ENCODE results near the gene F2.

The F2 gene

DNA sequence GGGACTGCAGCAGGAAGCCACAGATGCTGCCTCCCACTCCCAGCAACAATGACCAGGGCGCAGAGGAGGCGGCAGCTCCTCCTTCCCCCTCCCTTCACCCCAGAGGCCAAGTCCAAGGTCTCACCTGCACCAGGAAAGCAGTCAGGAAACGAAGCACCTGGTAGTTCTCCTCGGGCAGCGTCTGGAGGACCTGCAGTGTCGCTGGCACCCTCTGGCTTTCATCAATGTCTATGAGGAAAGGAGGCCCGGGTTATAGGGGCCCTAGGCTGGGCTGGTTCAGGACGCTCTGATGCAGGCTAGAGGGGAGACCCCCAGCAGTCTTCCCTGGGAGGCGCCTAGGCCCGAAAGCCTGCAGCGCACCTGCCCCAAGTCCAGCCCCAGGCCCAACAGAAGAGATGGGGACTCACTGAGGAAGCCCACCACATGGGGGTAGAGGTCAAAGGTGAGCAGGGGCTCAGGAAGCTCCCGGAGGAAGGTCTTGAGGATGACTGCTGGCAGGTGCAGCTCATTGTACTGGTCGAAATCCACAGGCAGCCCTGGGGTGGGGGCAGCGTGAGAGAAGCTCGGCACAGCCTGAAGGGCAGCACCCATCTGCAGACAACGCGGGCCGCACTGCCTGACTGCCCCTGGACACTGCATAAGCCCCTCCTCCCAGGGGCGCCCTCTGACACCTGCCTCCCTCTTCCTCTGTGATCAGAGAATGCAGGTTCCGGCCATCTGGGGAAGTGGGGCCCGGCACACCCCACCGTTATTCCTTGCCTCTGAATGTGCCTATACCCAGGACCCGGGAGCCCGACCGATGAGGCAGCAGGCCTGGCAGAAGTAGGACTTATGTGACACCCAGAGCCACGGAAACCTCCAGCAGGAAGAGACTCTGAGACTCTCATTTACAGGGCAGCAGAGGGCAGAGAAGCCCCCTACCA lies 39.5 kb upstream of the F2 start:
- TF ChIP-seq CTCF (IDR thresholded peaks at IDR 0.05; ENCODE audit: insufficient read depth, low read depth, low read length, missing control alignments), result no peak
- no peak overlapping the region for H3K4me3 ChIP-seq (ENCODE audit: low read length)
- no peak for DNase-seq (ENCODE audit: low read depth)

- no peak overlapping the region for H3K4me3 ChIP-seq (ENCODE audit: low read length)
- no peak for DNase-seq (ENCODE audit: low read depth)
- no peak for TF ChIP-seq CTCF (IDR thresholded peaks at IDR 0.05; ENCODE audit: insufficient read depth, low read depth, low read length, missing control alignments)
Observed at GRCh38 chr11:46680164-46680760, 38.8 kb upstream of the F2 start.

GRCh38 chr11:46680815-46681214 lies 38.2 kb upstream of the F2 start:
- no peak for DNase-seq (ENCODE audit: low read depth)
- TF ChIP-seq CTCF (IDR thresholded peaks at IDR 0.05; ENCODE audit: insufficient read depth, low read depth, low read length, missing control alignments), result no peak
- H3K4me3 ChIP-seq (ENCODE audit: low read length), result no peak overlapping the region

DNA sequence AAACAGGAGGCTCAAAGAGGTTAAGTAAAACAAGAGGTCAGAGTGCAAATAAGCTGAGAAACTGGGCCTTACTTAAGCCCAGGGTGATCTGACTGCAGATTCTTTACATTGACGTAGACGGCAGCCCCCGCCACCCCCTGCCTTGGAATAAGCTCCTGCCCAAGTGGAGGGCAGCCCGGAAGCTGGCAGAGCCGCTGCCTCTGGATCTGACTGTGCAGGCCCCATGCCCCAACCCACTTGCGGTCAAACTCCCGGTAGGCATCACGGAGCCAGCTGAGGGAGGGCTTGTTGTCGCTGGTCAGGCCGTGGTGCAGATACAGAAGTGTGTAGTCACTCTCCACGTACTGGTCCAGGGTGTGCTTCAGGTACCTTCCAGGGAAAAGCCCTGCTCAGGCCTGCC lies 37.2 kb upstream of the F2 start:
- no peak for TF ChIP-seq CTCF (IDR thresholded peaks at IDR 0.05; ENCODE audit: insufficient read depth, low read depth, low read length, missing control alignments)
- DNase-seq (ENCODE audit: low read depth), result no peak
- no peak overlapping the region for H3K4me3 ChIP-seq (ENCODE audit: low read length)

GRCh38 chr11:46682773-46683752 lies 36.0 kb upstream of the F2 start:
- H3K4me3 ChIP-seq (ENCODE audit: low read length), result no peak overlapping the region
- DNase-seq (ENCODE audit: low read depth), result peak; percentile 51
- no peak for TF ChIP-seq CTCF (IDR thresholded peaks at IDR 0.05; ENCODE audit: insufficient read depth, low read depth, low read length, missing control alignments)

DNA sequence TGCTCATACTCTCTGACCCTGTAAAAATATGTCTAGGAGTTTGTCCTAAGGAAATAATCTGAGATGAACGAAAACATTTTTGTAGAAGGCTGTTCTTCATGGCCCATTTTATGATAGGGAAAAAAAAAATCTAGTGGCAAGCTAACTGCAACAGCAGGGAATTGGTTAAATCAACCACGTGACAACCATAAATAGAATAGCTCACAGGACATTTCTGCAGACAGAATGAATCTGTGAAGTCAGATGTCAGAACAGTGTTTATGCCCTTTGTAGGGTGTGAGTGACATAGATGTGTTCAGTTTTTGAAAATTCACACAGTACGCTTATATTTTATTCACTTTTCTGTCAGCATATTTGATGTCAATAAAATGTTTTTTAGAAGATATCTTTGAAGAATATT lies 34.6 kb upstream of the F2 start:
- DNase-seq (ENCODE audit: low read depth), result no peak
- no peak overlapping the region for H3K4me3 ChIP-seq (ENCODE audit: low read length)
- no peak for TF ChIP-seq CTCF (IDR thresholded peaks at IDR 0.05; ENCODE audit: insufficient read depth, low read depth, low read length, missing control alignments)
